Adipose tissue (tissue), 3 donors: ENCODE measurements around the gene TP53. TPM values are rescaled to one million over a fixed set of nuclear protein-coding genes. Genes with fewer than 3 reads are reported as not detected.
A peak's percentile ranks its signal among the peaks of the same experiment; 100 is the strongest.
"Not testable (repeated sequence)": the region's sequence is repeated elsewhere in the genome, so short reads cannot be mapped to it uniquely, and the experiment has no call there.

Experiments
- H3K27ac ChIP-seq: one replicate; pipeline ENCODE4 v1.5.1; 2013; ENCODE audit warnings: low read depth, low read length
- WGBS, 3 donors: extraction: QIAGEN DNeasy Blood & Tissue Kit; methylation state at CpG; one replicate each; pipeline ENCODE4 v1.1.7; 2013; 5-methylcytosine and 5-hydroxymethylcytosine counted together
- polyA plus RNA-seq, 3 donors: library from polyadenylated mRNA; stranded (reverse); fragments of 200-250 nt; gene quantifications; one replicate each; pipeline ENCODE4 v1.2.3, GENCODE V29; 2013
- donor health status: healthy with polysubstance abuse.
- donor health status: Bipolar disorder and iron deficiency.
- donor health status: healthy.

Gene TP53
- polyA plus RNA-seq, 3 donors, result 13.5 to 17.8 (median 16.6) TPM

- H3K27ac ChIP-seq, result no peak overlapping the region
- WGBS, 3 donors, result 54 to 70% (median 60%) methylated on average over 4 of the region's 4 CpGs
These were observed 40.3 kb downstream of the TP53 start for GRCh38 chr17:7647018-7647417.

- 64 to 76% (median 72%) methylated on average over 9 of the region's 9 CpGs for WGBS, 3 donors
- no peak overlapping the region for H3K27ac ChIP-seq
These were observed 40.8 kb downstream of the TP53 start for GRCh38 chr17:7646457-7646856.

- WGBS, 3 donors, result 82 to 91% (median 82%) methylated on average over 4 of the region's 4 CpGs
- H3K27ac ChIP-seq, result no peak overlapping the region
These were observed 42.5 kb downstream of the TP53 start for GRCh38 chr17:7644775-7645174.

GRCh38 chr17:7641635-7642034, 45.7 kb downstream of the TP53 start:
- H3K27ac ChIP-seq, result not testable (repeated sequence)
- 55 to 69% (median 58%) methylated on average over 7 of the region's 7 CpGs for WGBS, 3 donors

- WGBS, 3 donors, result 90 to 96% (median 95%) methylated on average over 25 to 26 of the region's 26 CpGs
- H3K27ac ChIP-seq, result no peak overlapping the region
These were observed 46.5 kb downstream of the TP53 start for GRCh38 chr17:7640783-7641182.

GRCh38 chr17:7636163-7636562, 51.1 kb downstream of the TP53 start:
- H3K27ac ChIP-seq, result no peak overlapping the region
- 59 to 82% (median 76%) methylated on average over 5 of the region's 5 CpGs for WGBS, 3 donors

GRCh38 chr17:7634384-7634783, 52.9 kb downstream of the TP53 start:
- no peak overlapping the region for H3K27ac ChIP-seq
- 25 to 44% (median 32%) methylated on average over 5 of the region's 5 CpGs for WGBS, 3 donors

- WGBS, 3 donors, result 69 to 91% (median 76%) methylated on average over 2 of the region's 2 CpGs
- no peak overlapping the region for H3K27ac ChIP-seq
These were observed 54.2 kb downstream of the TP53 start for GRCh38 chr17:7633093-7633492.

GRCh38 chr17:7632492-7632894, 54.8 kb downstream of the TP53 start:
- WGBS, 3 donors, result 34 to 48% (median 44%) methylated on average over 6 of the region's 6 CpGs
- no peak overlapping the region for H3K27ac ChIP-seq

- 45 to 83% (median 80%) methylated on average over 11 of the region's 11 CpGs for WGBS, 3 donors
- no peak overlapping the region for H3K27ac ChIP-seq
These were observed 55.6 kb downstream of the TP53 start for GRCh38 chr17:7631398-7632380.

GRCh38 chr17:7629939-7630571, 57.2 kb downstream of the TP53 start, which contains the start of gene SHBG:
SHBG (plus strand) TSS chr17:7630135; CDS start chr17:7630173, 38 bp downstream.
- no peak within 1 kb of the TSS for H3K27ac ChIP-seq
- 76 to 86% (median 78%) methylated on average over 13 of the region's 13 CpGs for WGBS, 3 donors

GRCh38 chr17:7627250-7628121, 59.8 kb downstream of the TP53 start, which contains the start of gene SAT2:
SAT2 (minus strand) TSS chr17:7627821; CDS start chr17:7627635, 186 bp downstream.
- H3K27ac ChIP-seq, result peak within 1 kb of the TSS; percentile 65
- WGBS, 3 donors, result 0% methylated on average over 54 of the region's 54 CpGs

- peak overlapping the region; percentile 65 for H3K27ac ChIP-seq
These were observed 60.4 kb downstream of the TP53 start for GRCh38 chr17:7626956-7627249.

GRCh38 chr17:7626307-7626706, 61.0 kb downstream of the TP53 start:
- WGBS, 3 donors, result 56 to 77% (median 67%) methylated on average over 7 of the region's 7 CpGs
- H3K27ac ChIP-seq, result no peak overlapping the region

More at GRCh38 chr17:7626956-7627249, 60.4 kb downstream of the TP53 start:
- WGBS, 3 donors, result 12 to 21% (median 17%) methylated on average over 6 of the region's 6 CpGs

- not testable (repeated sequence) for H3K27ac ChIP-seq
- 96 to 98% (median 97%) methylated on average over 16 of the region's 16 CpGs for whole genome bisulfite sequencing, 3 donors
These were observed 61.5 kb downstream of the TP53 start for GRCh38 chr17:7625749-7626148.

GRCh38 chr17:7623661-7624060, 63.6 kb downstream of the TP53 start:
- H3K27ac ChIP-seq, result no peak overlapping the region
- WGBS, 3 donors, result 84 to 90% (median 87%) methylated on average over 5 of the region's 5 CpGs

- H3K27ac ChIP-seq, result no peak overlapping the region
- WGBS, 3 donors, result 92 to 96% (median 95%) methylated on average over 8 of the region's 8 CpGs
These were observed 66.5 kb downstream of the TP53 start for GRCh38 chr17:7620835-7621234.

GRCh38 chr17:7618608-7619007, 68.7 kb downstream of the TP53 start:
- 71 to 76% (median 75%) methylated on average over 5 of the region's 5 CpGs for whole genome bisulfite sequencing, 3 donors
- no peak overlapping the region for H3K27ac ChIP-seq
